ENCODE data around the gene HMGN1.
A peak's percentile ranks its signal among the peaks of the same experiment; 100 is the strongest.
"Not testable (repeated sequence)": the region's sequence is repeated elsewhere in the genome, so short reads cannot be mapped to it uniquely, and the experiment has no call there.

HMGN1 gene

DNA sequence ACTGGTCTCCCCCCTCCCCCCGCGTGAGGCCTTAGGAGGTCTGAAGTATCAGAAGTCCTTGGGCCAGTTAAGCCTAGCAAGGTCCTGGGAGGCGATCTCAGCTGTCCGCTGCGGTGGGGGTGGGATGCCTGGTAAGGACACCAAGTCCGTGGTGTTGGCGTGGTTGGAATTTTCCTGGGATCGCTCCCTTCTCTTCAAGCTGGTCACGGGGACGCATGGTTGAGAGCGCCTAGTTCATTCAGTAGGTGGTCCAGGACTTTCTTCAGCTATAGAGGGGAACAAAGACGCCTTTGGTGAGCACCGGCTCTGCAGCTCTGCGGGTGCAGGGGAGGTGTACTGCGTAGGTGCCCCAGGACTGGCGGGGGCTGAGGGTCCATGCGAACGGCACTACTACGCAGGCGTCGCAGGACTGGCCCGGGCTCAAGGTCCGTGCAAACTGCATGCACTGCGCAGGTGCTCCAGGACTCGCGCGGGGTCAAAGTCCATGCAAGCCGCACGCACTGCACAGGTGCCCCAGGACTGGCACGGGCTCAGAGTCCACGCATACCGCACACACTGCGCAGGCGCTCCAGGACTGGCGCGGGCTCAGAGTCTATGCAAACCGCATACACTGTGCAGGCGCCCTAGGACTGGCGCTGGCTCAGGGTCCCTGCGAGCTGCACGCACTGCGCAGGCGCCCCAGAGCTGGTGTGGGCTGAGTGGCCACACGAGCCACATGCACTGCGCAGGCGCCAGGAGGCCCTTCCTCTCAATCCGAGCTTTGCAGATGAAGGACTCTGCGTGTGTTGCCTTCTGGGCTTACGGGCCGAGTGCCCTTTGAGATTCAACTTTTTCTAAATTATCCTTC, 36.6 kb upstream of the HMGN1 start:
- Histone ChIP-seq H3K36me3 (ENCODE audit: control insufficient read depth in 1 of 2, insufficient read depth in 2 of 2, low read length in 2 of 2) (no peaks in the 10 kb centered on the region), H3K27me3 (ENCODE audit: control insufficient read depth in 1 of 2, insufficient read depth in 2 of 2, low read length in 2 of 2) (no peaks in the 10 kb centered on the region), H3K9me3 (ENCODE audit: control insufficient read depth in 1 of 2, low read length in 2 of 2) (no peaks in the 10 kb centered on the region), H3K4me3 (ENCODE audit: low read depth in 1 of 2, low read length in 2 of 2) (peak overlapping the region; percentile 63 to 66), H3K4me1 (ENCODE audit: control insufficient read depth in 1 of 2, insufficient read depth in 2 of 2, low read length in 2 of 2) (peaks cover 17 to 41% of the 10 kb centered on the region in 2 donors), H3K9ac (ENCODE audit: low read depth in 1 of 2, low read length in 2 of 2) (peak overlapping the region; percentile 67 to 78), H3K27ac (ENCODE audit: low read depth, low read length) (peak overlapping the region; percentile 47)

DNA sequence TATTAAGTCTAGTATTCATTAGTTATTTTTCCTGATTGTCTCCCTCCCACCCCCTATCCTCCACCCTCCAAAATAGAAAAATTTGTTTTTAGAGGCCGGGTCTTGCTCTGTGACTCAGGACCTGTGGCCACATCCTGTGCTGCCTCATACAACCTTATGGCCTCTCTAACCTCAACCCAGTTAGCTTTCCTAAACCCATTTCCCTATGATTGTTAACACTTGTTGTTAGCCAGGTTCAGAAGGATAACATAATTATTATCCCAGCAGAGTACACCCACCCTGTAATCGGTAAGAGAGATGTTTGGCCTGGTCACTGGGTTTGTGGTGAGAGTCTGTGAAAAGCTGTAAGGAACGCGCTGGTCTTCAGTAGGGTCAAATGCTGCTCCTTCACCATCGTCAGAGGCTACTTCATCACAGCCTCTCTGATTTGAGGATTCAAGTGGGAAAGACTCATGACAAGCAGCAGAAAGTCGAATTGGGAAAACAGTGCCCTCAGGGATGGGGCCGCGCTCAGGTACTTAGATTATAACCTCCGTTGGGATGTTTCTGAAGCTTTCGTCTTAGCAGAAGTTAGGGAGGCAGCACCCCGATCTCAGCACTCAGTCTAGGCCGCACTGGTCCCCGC, 35.9 kb upstream of the HMGN1 start:
- Histone ChIP-seq H3K4me1 (ENCODE audit: control insufficient read depth in 1 of 2, insufficient read depth in 2 of 2, low read length in 2 of 2) (peaks cover 17 to 41% of the 10 kb centered on the region in 2 donors), H3K27me3 (ENCODE audit: control insufficient read depth in 1 of 2, insufficient read depth in 2 of 2, low read length in 2 of 2) (no peaks in the 10 kb centered on the region), H3K27ac (ENCODE audit: low read depth, low read length) (peak overlapping the region; percentile 47), H3K4me3 (ENCODE audit: low read depth in 1 of 2, low read length in 2 of 2) (peak overlapping the region; percentile 63 to 66), H3K36me3 (ENCODE audit: control insufficient read depth in 1 of 2, insufficient read depth in 2 of 2, low read length in 2 of 2) (no peaks in the 10 kb centered on the region), H3K9ac (ENCODE audit: low read depth in 1 of 2, low read length in 2 of 2) (peak overlapping the region; percentile 67 to 78), H3K9me3 (ENCODE audit: control insufficient read depth in 1 of 2, low read length in 2 of 2) (no peaks in the 10 kb centered on the region)

GRCh38 chr21:39382096-39382495, 33.2 kb upstream of the HMGN1 start:
- H3K36me3 ChIP-seq (ENCODE audit: control insufficient read depth in 1 of 2, insufficient read depth in 2 of 2, low read length in 2 of 2); H3K9ac ChIP-seq (ENCODE audit: low read depth in 1 of 2, low read length in 2 of 2); H3K27ac ChIP-seq (ENCODE audit: low read depth, low read length); H3K9me3 ChIP-seq (ENCODE audit: control insufficient read depth in 1 of 2, low read length in 2 of 2); H3K27me3 ChIP-seq (ENCODE audit: control insufficient read depth in 1 of 2, insufficient read depth in 2 of 2, low read length in 2 of 2); H3K4me3 ChIP-seq (ENCODE audit: low read depth in 1 of 2, low read length in 2 of 2): not testable (repeated sequence)
- peaks cover 14 to 31% of the 10 kb centered on the region in 2 donors for H3K4me1 ChIP-seq (ENCODE audit: control insufficient read depth in 1 of 2, insufficient read depth in 2 of 2, low read length in 2 of 2)

- no peak overlapping the region for H3K27ac ChIP-seq (ENCODE audit: low read depth, low read length)
These were observed 32.1 kb upstream of the HMGN1 start for GRCh38 chr21:39381009-39381408.

DNA sequence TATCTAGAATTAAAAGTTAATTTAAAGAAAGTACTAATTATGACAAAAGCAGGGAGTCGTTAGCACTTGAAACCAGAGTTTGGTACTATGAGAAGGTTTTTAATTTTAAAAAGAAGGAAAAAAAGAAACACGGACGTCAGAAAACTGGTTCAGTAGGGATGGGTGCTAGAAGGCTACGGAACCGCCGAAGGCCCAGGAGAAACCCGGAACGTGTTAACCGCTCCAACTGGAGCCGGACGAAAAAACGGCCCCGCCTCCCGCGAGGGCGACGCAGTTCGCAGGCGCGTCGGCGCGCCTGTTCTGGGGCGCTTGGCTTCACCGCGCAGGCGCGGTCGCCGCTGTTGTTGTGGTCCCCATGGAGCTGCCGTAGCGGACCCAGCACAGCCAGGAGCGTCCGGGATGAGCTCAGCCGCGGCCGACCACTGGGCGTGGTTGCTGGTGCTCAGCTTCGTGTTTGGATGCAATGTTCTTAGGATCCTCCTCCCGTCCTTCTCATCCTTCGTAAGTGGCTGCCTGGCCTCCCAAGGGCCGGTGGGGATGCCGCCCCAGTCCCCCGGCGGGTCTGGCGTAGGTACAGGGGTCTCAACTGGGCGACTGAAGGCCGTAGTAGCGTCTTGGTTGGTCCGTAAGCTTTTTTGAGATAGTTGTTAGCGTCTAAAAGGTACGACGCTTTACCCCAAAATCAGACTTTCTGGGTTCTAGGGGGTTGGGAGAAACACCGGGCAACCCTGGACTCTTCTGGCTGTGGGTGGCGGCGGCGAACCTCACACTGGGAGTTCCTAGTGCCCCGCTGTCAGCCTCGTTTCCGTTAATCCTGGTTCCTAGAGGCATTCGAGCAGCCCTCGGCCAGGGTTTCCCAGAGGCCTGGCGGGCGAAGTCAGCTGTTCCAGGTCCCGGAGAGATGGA, 31.4 kb upstream of the HMGN1 start:
- H3K27me3 ChIP-seq (ENCODE audit: control insufficient read depth in 1 of 2, insufficient read depth in 2 of 2, low read length in 2 of 2) = no peaks in the 10 kb centered on the region
- H3K9ac ChIP-seq (ENCODE audit: low read depth in 1 of 2, low read length in 2 of 2) = peak overlapping the region; percentile 88 to 97
- H3K4me1 ChIP-seq (ENCODE audit: control insufficient read depth in 1 of 2, insufficient read depth in 2 of 2, low read length in 2 of 2) = peaks cover 6 to 17% of the 10 kb centered on the region in 2 donors
- peak overlapping the region; percentile 69 for H3K27ac ChIP-seq (ENCODE audit: low read depth, low read length)
- no peaks in the 10 kb centered on the region for H3K36me3 ChIP-seq (ENCODE audit: control insufficient read depth in 1 of 2, insufficient read depth in 2 of 2, low read length in 2 of 2)
- H3K4me3 ChIP-seq (ENCODE audit: low read depth in 1 of 2, low read length in 2 of 2) = peak overlapping the region; percentile 86 to 99
- H3K9me3 ChIP-seq (ENCODE audit: control insufficient read depth in 1 of 2, low read length in 2 of 2) = no peaks in the 10 kb centered on the region

More at GRCh38 chr21:39381009-39381408, 32.1 kb upstream of the HMGN1 start:
- H3K4me1 ChIP-seq (ENCODE audit: control insufficient read depth in 1 of 2, insufficient read depth in 2 of 2, low read length in 2 of 2) = peaks cover 8 to 22% of the 10 kb centered on the region in 2 donors
- no peaks in the 10 kb centered on the region for H3K27me3 ChIP-seq (ENCODE audit: control insufficient read depth in 1 of 2, insufficient read depth in 2 of 2, low read length in 2 of 2)
- peak overlapping the region; percentile 86 to 99 for H3K4me3 ChIP-seq (ENCODE audit: low read depth in 1 of 2, low read length in 2 of 2)
- H3K9me3 ChIP-seq (ENCODE audit: control insufficient read depth in 1 of 2, low read length in 2 of 2) = no peaks in the 10 kb centered on the region
- no peaks in the 10 kb centered on the region for H3K36me3 ChIP-seq (ENCODE audit: control insufficient read depth in 1 of 2, insufficient read depth in 2 of 2, low read length in 2 of 2)
- peak overlapping the region; percentile 88 to 97 for H3K9ac ChIP-seq (ENCODE audit: low read depth in 1 of 2, low read length in 2 of 2)

DNA sequence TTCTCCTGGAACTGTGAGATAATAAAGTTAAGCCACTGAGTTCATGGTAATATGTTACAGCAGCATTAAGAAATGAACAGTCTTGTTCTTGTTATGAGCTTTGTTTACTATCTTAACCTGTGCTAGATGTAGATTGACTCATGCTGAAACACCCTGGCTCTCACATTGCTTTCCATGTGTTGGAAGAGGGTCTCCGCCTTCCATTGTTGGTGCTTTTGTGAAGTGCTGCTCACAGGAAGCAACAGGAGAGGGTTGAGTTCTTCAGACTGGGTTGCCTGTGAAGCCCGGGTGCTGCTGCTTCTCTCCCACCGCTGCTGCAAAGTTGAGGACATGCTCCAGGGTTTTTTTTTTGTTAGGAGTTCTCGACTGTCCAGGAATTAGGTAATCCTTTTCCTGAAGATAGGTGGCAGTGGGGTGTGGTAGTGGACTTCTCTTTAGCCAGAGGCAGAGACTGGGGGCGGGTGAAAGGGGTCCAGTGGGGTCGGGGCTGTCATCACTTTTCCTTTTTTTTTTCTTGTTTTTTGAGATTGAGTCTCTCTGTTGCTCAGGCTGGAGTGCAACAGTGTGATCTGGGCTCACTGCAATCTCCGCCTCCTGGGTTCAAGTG, 28.7 kb upstream of the HMGN1 start:
- H3K4me3 ChIP-seq (ENCODE audit: low read depth in 1 of 2, low read length in 2 of 2) = no peak overlapping the region
- H3K36me3 ChIP-seq (ENCODE audit: control insufficient read depth in 1 of 2, insufficient read depth in 2 of 2, low read length in 2 of 2) = no peaks in the 10 kb centered on the region

GRCh38 chr21:39375446-39375845, 26.6 kb upstream of the HMGN1 start:
- no peak overlapping the region for H3K4me3 ChIP-seq (ENCODE audit: low read depth in 1 of 2, low read length in 2 of 2)
- H3K36me3 ChIP-seq (ENCODE audit: control insufficient read depth in 1 of 2, insufficient read depth in 2 of 2, low read length in 2 of 2) = no peaks in the 10 kb centered on the region
- H3K4me1 ChIP-seq (ENCODE audit: control insufficient read depth in 1 of 2, insufficient read depth in 2 of 2, low read length in 2 of 2) = peaks cover 0 to 4% of the 10 kb centered on the region in 2 donors
- no peaks in the 10 kb centered on the region for H3K27me3 ChIP-seq (ENCODE audit: control insufficient read depth in 1 of 2, insufficient read depth in 2 of 2, low read length in 2 of 2)
- H3K9ac ChIP-seq (ENCODE audit: low read depth in 1 of 2, low read length in 2 of 2) = no peak overlapping the region
- no peaks in the 10 kb centered on the region for H3K9me3 ChIP-seq (ENCODE audit: control insufficient read depth in 1 of 2, low read length in 2 of 2)
- no peak overlapping the region for H3K27ac ChIP-seq (ENCODE audit: low read depth, low read length)

More for the DNA sequence above, 28.7 kb upstream of the HMGN1 start:
- Histone ChIP-seq H3K9me3 (ENCODE audit: control insufficient read depth in 1 of 2, low read length in 2 of 2) (no peaks in the 10 kb centered on the region), H3K27ac (ENCODE audit: low read depth, low read length) (no peak overlapping the region), H3K9ac (ENCODE audit: low read depth in 1 of 2, low read length in 2 of 2) (no peak overlapping the region), H3K4me1 (ENCODE audit: control insufficient read depth in 1 of 2, insufficient read depth in 2 of 2, low read length in 2 of 2) (peaks cover 6 to 12% of the 10 kb centered on the region in 2 donors), H3K27me3 (ENCODE audit: control insufficient read depth in 1 of 2, insufficient read depth in 2 of 2, low read length in 2 of 2) (no peaks in the 10 kb centered on the region)

DNA sequence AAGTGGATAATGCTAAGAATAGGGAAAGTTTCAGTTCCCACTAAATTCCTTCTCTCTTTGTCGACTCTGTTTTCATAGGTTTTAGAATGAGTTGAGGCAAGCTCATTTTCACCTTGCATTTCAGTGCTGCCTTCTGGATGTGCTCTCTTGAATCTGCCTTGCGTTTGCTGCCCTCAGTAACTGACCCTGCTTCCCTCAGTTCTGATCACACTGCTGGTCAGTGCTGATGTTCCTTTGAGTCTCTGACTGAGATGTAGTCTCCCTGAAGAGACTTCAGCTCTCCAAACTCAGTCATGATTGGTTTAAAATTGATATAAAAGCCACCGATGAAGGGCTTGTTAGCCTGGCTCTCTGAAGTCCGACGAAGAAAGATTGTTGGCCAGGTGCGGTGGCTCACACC, 25.2 kb upstream of the HMGN1 start:
- H3K4me1 ChIP-seq (ENCODE audit: control insufficient read depth in 1 of 2, insufficient read depth in 2 of 2, low read length in 2 of 2) = no peaks in the 10 kb centered on the region
- H3K27ac ChIP-seq (ENCODE audit: low read depth, low read length) = no peak overlapping the region
- no peak overlapping the region for H3K9ac ChIP-seq (ENCODE audit: low read depth in 1 of 2, low read length in 2 of 2)
- no peaks in the 10 kb centered on the region for H3K9me3 ChIP-seq (ENCODE audit: control insufficient read depth in 1 of 2, low read length in 2 of 2)
- H3K36me3 ChIP-seq (ENCODE audit: control insufficient read depth in 1 of 2, insufficient read depth in 2 of 2, low read length in 2 of 2) = no peaks in the 10 kb centered on the region
- H3K27me3 ChIP-seq (ENCODE audit: control insufficient read depth in 1 of 2, insufficient read depth in 2 of 2, low read length in 2 of 2) = no peaks in the 10 kb centered on the region
- no peak overlapping the region for H3K4me3 ChIP-seq (ENCODE audit: low read depth in 1 of 2, low read length in 2 of 2)

- H3K9ac ChIP-seq (ENCODE audit: low read depth in 1 of 2, low read length in 2 of 2) = no peak overlapping the region
- H3K9me3 ChIP-seq (ENCODE audit: control insufficient read depth in 1 of 2, low read length in 2 of 2) = no peaks in the 10 kb centered on the region
- no peaks in the 10 kb centered on the region for H3K27me3 ChIP-seq (ENCODE audit: control insufficient read depth in 1 of 2, insufficient read depth in 2 of 2, low read length in 2 of 2)
- no peak overlapping the region for H3K27ac ChIP-seq (ENCODE audit: low read depth, low read length)
- no peaks in the 10 kb centered on the region for H3K36me3 ChIP-seq (ENCODE audit: control insufficient read depth in 1 of 2, insufficient read depth in 2 of 2, low read length in 2 of 2)
- H3K4me3 ChIP-seq (ENCODE audit: low read depth in 1 of 2, low read length in 2 of 2) = no peak overlapping the region
- no peaks in the 10 kb centered on the region for H3K4me1 ChIP-seq (ENCODE audit: control insufficient read depth in 1 of 2, insufficient read depth in 2 of 2, low read length in 2 of 2)
These were observed 24.7 kb upstream of the HMGN1 start for GRCh38 chr21:39373634-39374033.

Measured in duodenal mucosa (tissue), 2 donors.